A549 (cell line): ENCODE measurements around the gene PTGR3. TPM values are rescaled to one million over a fixed set of nuclear protein-coding genes. Genes with fewer than 3 reads are reported as not detected.

Source experiments
- ATAC-seq, 2 experiments: fragments of 200-7000 bp in 1 of 2; fragments of >200 bp in 1 of 2; cut with Nextera tagmentation in 1 of 2; cut with Tn5 transposase in 1 of 2; 3 replicates each; pipeline versions ENCODE4 v1.8.0 to v1.9.1; 2018 to 2020; ENCODE audit warnings: mild to moderate bottlenecking in 1 of 2, moderate library complexity in 1 of 2
- CTCF ChIA-PET: fragments of 300-600 bp; sonication (Branson Sonifier 250); formaldehyde crosslinking; extraction: SDS; loops from one replicate; lab custom pipeline; 2021; ENCODE audit warnings: antibody characterized with exemption, inconsistent platforms; lab: Yijun Ruan, JAX
- POLR2A ChIA-PET: fragments of 350-600 bp; formaldehyde crosslinking; extraction: SDS; loops from one replicate; lab custom pipeline; 2021; ENCODE audit warnings: antibody characterized with exemption, inconsistent platforms; lab: Yijun Ruan, JAX
- DNase-seq, 2 experiments: peaks; one replicate each; pipeline versions ENCODE4 v3.0.0 to v3.0.0-alpha.2; 2011 to 2016; ENCODE audit warnings: low read depth in 1 of 2, low spot score in 1 of 2
- FAIRE-seq: peaks from 2 replicates; lab custom pipeline; 2011; peaks lifted over from hg19 to GRCh38; lab: Jason Lieb, UNC
- H3K27ac ChIP-seq, 2 experiments: fragments of >200 bp; sonication (Bioruptor Twin); formaldehyde crosslinking; 3 replicates each; pipeline ENCODE4 v1.5.1; 2016 to 2017
- H3K4me1 ChIP-seq: fragments of >200 bp; sonication (Bioruptor Twin); formaldehyde crosslinking; 3 replicates; pipeline ENCODE4 v1.6.1; 2016
- H3K4me2 ChIP-seq: fragments of >200 bp; sonication (Bioruptor Twin); formaldehyde crosslinking; 3 replicates; pipeline ENCODE4 v1.6.1; 2016
- H3K4me3 ChIP-seq: fragments of >200 bp; sonication (Bioruptor Twin); formaldehyde crosslinking; 3 replicates; pipeline ENCODE4 v1.5.1; 2016
- H3K9me3 ChIP-seq: fragments of >200 bp; sonication (Bioruptor Twin); formaldehyde crosslinking; 3 replicates; pipeline ENCODE4 v1.6.1; 2016
- BHLHE40 ChIP-seq: IDR thresholded peaks from 2 replicates; pipeline ENCODE4 v1.6.1; 2012; ENCODE audit warnings: low read depth, low read length, inconsistent platforms
- CEBPB ChIP-seq, 2 experiments: fragments of >200 bp in 1 of 2; sonication (Bioruptor Twin) in 1 of 2; formaldehyde crosslinking in 1 of 2; IDR thresholded peaks; 2 replicates each; pipeline ENCODE4 v1.6.1; 2012 to 2016
- CHD4 ChIP-seq: fragments of 200-600 bp; sonication (generic); IDR thresholded peaks from 2 replicates; pipeline ENCODE4 v1.6.1; 2016; ENCODE audit warnings: antibody characterized with exemption, mild to moderate bottlenecking, borderline replicate concordance
- E2F6 ChIP-seq: IDR thresholded peaks from 2 replicates; pipeline ENCODE4 v1.6.1; 2012; ENCODE audit warnings: low read depth, borderline replicate concordance
- EHMT2 ChIP-seq: fragments of 200-600 bp; sonication (generic); IDR thresholded peaks from 2 replicates; pipeline ENCODE4 v1.6.1; 2016; ENCODE audit warnings: antibody characterized with exemption, low read depth, mild to moderate bottlenecking, moderate library complexity
- EP300 ChIP-seq, 2 experiments: fragments of >200 bp; sonication (Bioruptor Twin); formaldehyde crosslinking; IDR thresholded peaks; 2 replicates in 1 of 2; 3 replicates in 1 of 2; pipeline ENCODE4 v1.6.1; 2016 to 2017
- ESRRA ChIP-seq: fragments of 150-350 bp; IDR thresholded peaks from 2 replicates; pipeline ENCODE4 v1.6.1; 2014; ENCODE audit warnings: mild to moderate bottlenecking, low read length, borderline replicate concordance
- GATA3 ChIP-seq: IDR thresholded peaks from 2 replicates; pipeline ENCODE4 v1.6.1; 2012; ENCODE audit warnings: borderline replicate concordance
- HDAC2 ChIP-seq: fragments of 200-600 bp; sonication (generic); IDR thresholded peaks from 2 replicates; pipeline ENCODE4 v1.6.1; 2016
- HES2 ChIP-seq: fragments of >200 bp; sonication (Bioruptor Twin); formaldehyde crosslinking; IDR thresholded peaks from 2 replicates; pipeline ENCODE4 v1.6.1; 2016
- HOXB13 ChIP-seq: fragments of 250-450 bp; sonication (Bioruptor Pico); IDR thresholded peaks from 2 replicates; pipeline ENCODE4 v1.5.0; 2020; ENCODE audit warnings: low read depth, mild to moderate bottlenecking, moderate library complexity
- HOXB5 ChIP-seq: fragments of 250-450 bp; sonication (Bioruptor Pico); IDR thresholded peaks from 2 replicates; pipeline ENCODE4 v1.5.0; 2020; ENCODE audit warnings: mild to moderate bottlenecking, moderate library complexity
- KDM1A ChIP-seq: fragments of 200-600 bp; sonication (generic); IDR thresholded peaks from 2 replicates; pipeline ENCODE4 v1.6.1; 2016; ENCODE audit warnings: low read depth, mild to moderate bottlenecking
- KDM5A ChIP-seq: fragments of 200-600 bp; sonication (generic); IDR thresholded peaks from 2 replicates; pipeline ENCODE4 v1.6.1; 2016; ENCODE audit warnings: antibody characterized with exemption, mild to moderate bottlenecking
- MAFK ChIP-seq: fragments of 450-650 bp; IDR thresholded peaks from 2 replicates; pipeline ENCODE4 v1.6.1; 2014; ENCODE audit not compliant: partially characterized antibody
- MYC ChIP-seq: IDR thresholded peaks from 2 replicates; pipeline ENCODE4 v1.6.1; 2012; ENCODE audit warnings: mild to moderate bottlenecking, inconsistent platforms, low read length, improper control_type of control experiment, borderline replicate concordance
- NFE2L2 ChIP-seq: fragments of 150-350 bp; conservative IDR thresholded peaks from 2 replicates; pipeline ENCODE4 v1.6.1; 2014; ENCODE audit warnings: low read length
- NPAS2 ChIP-seq: fragments of 250-450 bp; sonication (Bioruptor Pico); IDR thresholded peaks from 2 replicates; pipeline ENCODE4 v1.8.0; 2022; ENCODE audit warnings: mild to moderate bottlenecking, moderate library complexity, borderline replicate concordance
- POLR2A ChIP-seq: IDR thresholded peaks from 2 replicates; pipeline ENCODE4 v1.6.1; 2012; ENCODE audit warnings: mild to moderate bottlenecking, low read length
- RAD21 ChIP-seq, 2 experiments: fragments of >200 bp in 1 of 2; sonication (Bioruptor Twin) in 1 of 2; formaldehyde crosslinking in 1 of 2; IDR thresholded peaks in 1 of 2; conservative IDR thresholded peaks in 1 of 2; 2 replicates in 1 of 2; 3 replicates in 1 of 2; pipeline ENCODE4 v1.6.1; 2012 to 2018; ENCODE audit warnings: inconsistent platforms in 1 of 2
- RCOR1 ChIP-seq: fragments of 150-350 bp; IDR thresholded peaks from 2 replicates; pipeline ENCODE4 v1.6.1; 2014; ENCODE audit warnings: antibody characterized with exemption, low read length, low read depth
- REST ChIP-seq: fragments of 200-600 bp; sonication (generic); IDR thresholded peaks from 2 replicates; pipeline ENCODE4 v1.6.1; 2016; ENCODE audit warnings: antibody characterized with exemption, mild to moderate bottlenecking, moderate library complexity
- RNF2 ChIP-seq: fragments of 200-600 bp; sonication (generic); IDR thresholded peaks from 2 replicates; pipeline ENCODE4 v1.6.1; 2016; ENCODE audit warnings: low read depth, mild to moderate bottlenecking, antibody characterized with exemption, moderate library complexity, borderline replicate concordance
- SMC3 ChIP-seq: fragments of >200 bp; sonication (Bioruptor Twin); formaldehyde crosslinking; IDR thresholded peaks from 3 replicates; pipeline ENCODE4 v1.6.1; 2018; ENCODE audit warnings: inconsistent platforms
- TP53 ChIP-seq: fragments of 250-450 bp; sonication (Bioruptor Pico); IDR thresholded peaks from 2 replicates; pipeline ENCODE4 v1.5.0; 2021; ENCODE audit warnings: mild to moderate bottlenecking, moderate library complexity
- ZC3H11A ChIP-seq: fragments of 450-650 bp; IDR thresholded peaks from 2 replicates; pipeline ENCODE4 v1.6.1; 2014; ENCODE audit warnings: antibody characterized with exemption, mild to moderate bottlenecking
- ZSCAN20 ChIP-seq: fragments of 250-450 bp; sonication (Bioruptor Pico); IDR thresholded peaks from 2 replicates; pipeline ENCODE4 v1.8.0; 2022; ENCODE audit warnings: mild to moderate bottlenecking, moderate library complexity
- WGBS: methylation state at CpG from one replicate; pipeline ENCODE4 v1.1.6; 2017; ENCODE audit errors: missing lambda C conversion rate; 5-methylcytosine and 5-hydroxymethylcytosine counted together
- polyA plus RNA-seq, 4 experiments: library from polyadenylated mRNA; depleted of rRNA in 3 of 4; stranded (reverse); fragments of >200 nt; fragmentation: RNase III in 1 of 4; extraction: RNeasy Plus Mini Kit Qiagen cat#74134 plus additional on column Dnase treatment in 1 of 4; gene quantifications; 2 replicates in 3 of 4; 3 replicates in 1 of 4; pipeline ENCODE4 v1.2.3, GENCODE V29; 2011 to 2017

PTGR3 gene
- polyA plus RNA-seq, 2 of the 4 experiments (the other 2 are of a cell fraction) = 7.2 to 18.5 TPM

- no peaks in the 10 kb centered on the region for H3K4me1 ChIP-seq
- DNase-seq (no peak), ATAC-seq (no peak), FAIRE-seq (no peak)
- H3K27ac ChIP-seq = no peak overlapping the region
- no peak overlapping the region for H3K4me2 ChIP-seq
- TF ChIP-seq GATA3 (no peak), NFE2L2 (no peak), HDAC2 (no peak), CEBPB (IDR thresholded peaks at IDR 0.05) (peak; percentile 55 to 67; a peak in 3 of 4 replicates), EHMT2 (no peak), NPAS2 (no peak), ESRRA (no peak), RCOR1 (no peak)
- no peak overlapping the region for H3K4me3 ChIP-seq
- H3K9me3 ChIP-seq = no peaks in the 10 kb centered on the region
- WGBS = 80% methylated on average over 4 of the region's 4 CpGs
- ChIA-PET POLR2A (no interaction called here), CTCF (no interaction called here)
Measured at GRCh38 chr18:75253784-75254183, 44.8 kb upstream of the PTGR3 start.

- TF ChIP-seq KDM1A (no peak), GATA3 (no peak), HES2 (no peak), MYC (no peak), TP53 (CRISPR knock-in tag) (no peak), ZC3H11A (no peak), RAD21 (conservative IDR thresholded peaks at IDR 0.05 in 1 of 2, IDR thresholded peaks at IDR 0.05 in 1 of 2) (no peak), POLR2A (no peak), E2F6 (no peak), BHLHE40 (no peak), SMC3 (no peak), RNF2 (no peak), KDM5A (no peak), CEBPB (IDR thresholded peaks at IDR 0.05) (no peak), EP300 (IDR thresholded peaks at IDR 0.05) (no peak), ZSCAN20 (CRISPR knock-in tag) (no peak), HOXB5 (CRISPR knock-in tag) (no peak), HOXB13 (no peak)
- H3K4me3 ChIP-seq = no peak overlapping the region
- ChIA-PET POLR2A (no interaction called here), CTCF (no interaction called here)
- H3K4me1 ChIP-seq = no peaks in the 10 kb centered on the region; the same call in 2 of the 3 replicates
- FAIRE-seq = no peak
- no peak overlapping the region for H3K4me2 ChIP-seq
- ATAC-seq = no peak
- no peaks in the 10 kb centered on the region for H3K9me3 ChIP-seq
- no peak for DNase-seq
- WGBS = 80% methylated on average over 1 of the region's 1 CpG
- H3K27ac ChIP-seq = no peak overlapping the region
Measured at GRCh38 chr18:75253043-75253442, 44.1 kb upstream of the PTGR3 start.

GRCh38 chr18:75252136-75252535 is 43.2 kb upstream of the PTGR3 start:
- ChIA-PET POLR2A (no interaction called here), CTCF (no interaction called here)
- WGBS = 87% methylated on average over 2 of the region's 2 CpGs
- H3K4me1 ChIP-seq = peaks cover 2% of the 10 kb centered on the region; the same call in 1 of the 3 replicates
- H3K4me3 ChIP-seq = no peak overlapping the region
- FAIRE-seq = no peak
- no peak for ATAC-seq
- H3K4me2 ChIP-seq = no peak overlapping the region
- TF ChIP-seq TP53 (CRISPR knock-in tag) (no peak), CHD4 (no peak), BHLHE40 (no peak), MAFK (no peak), REST (no peak)
- TF ChIP-seq, all 56 proteins: peak for 0
- Histone ChIP-seq H3K27ac (no peak overlapping the region), H3K9me3 (no peaks in the 10 kb centered on the region)
- no peak for DNase-seq
